Urothelium cell line (cell line): ENCODE measurements around the gene LRRC4C.
"Not testable (repeated sequence)": the region's sequence is repeated elsewhere in the genome, so short reads cannot be mapped to it uniquely, and the experiment has no call there.

ENCODE experiments used
- DNase-seq: peaks from one replicate; pipeline ENCODE4 v3.0.0; 2011; ENCODE audit warnings: low spot score, mixed read lengths
- FAIRE-seq: peaks from 2 replicates; lab custom pipeline; 2011; peaks lifted over from hg19 to GRCh38; lab: Jason Lieb, UNC

The LRRC4C gene

DNA sequence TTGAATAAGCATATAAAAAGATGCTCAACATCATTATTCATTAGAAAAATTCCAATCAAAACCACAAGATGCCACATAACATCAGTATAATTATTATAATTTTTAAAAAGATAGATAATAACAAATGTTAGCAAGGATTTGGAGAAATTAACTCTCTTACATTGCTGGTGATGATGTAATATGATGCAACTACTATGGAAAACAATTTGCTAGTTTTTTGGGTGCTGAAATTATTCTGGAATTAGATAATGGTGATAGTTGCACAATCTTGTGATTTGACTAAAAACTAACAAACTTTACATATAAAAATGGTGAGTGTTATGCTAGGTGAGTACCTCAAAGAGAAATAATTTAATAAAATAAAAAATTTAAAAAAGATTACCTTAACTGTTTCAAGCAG, 412.2 kb downstream of the LRRC4C start:
- no peak for DNase-seq

GRCh38 chr11:41045266-41045665, 414.2 kb downstream of the LRRC4C start:
- DNase-seq (no peak), FAIRE-seq (no peak)

More for the DNA sequence above, 412.2 kb downstream of the LRRC4C start:
- no peak for FAIRE-seq

- DNase-seq (no peak), FAIRE-seq (no peak)
Observed at GRCh38 chr11:41044747-41045146, 414.7 kb downstream of the LRRC4C start.

DNA sequence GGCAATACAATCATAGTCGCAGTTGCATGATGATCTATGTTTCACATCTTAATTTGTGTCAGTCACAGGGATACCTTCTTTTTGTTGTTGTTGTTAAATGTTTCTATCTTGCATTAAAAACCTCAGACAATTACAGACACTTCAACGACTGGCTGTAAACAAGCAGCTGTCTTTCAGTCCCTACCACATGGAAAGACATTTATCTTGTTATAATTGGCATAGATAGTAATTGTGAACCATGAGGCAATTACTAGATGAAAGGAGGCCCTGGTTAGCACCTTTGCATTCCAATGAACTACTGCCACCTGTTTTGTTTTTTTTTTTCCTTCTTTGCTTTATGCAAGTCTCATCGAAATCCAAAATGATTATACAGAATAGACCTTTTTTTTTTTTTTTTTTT, 416.8 kb downstream of the LRRC4C start:
- DNase-seq = no peak

DNA sequence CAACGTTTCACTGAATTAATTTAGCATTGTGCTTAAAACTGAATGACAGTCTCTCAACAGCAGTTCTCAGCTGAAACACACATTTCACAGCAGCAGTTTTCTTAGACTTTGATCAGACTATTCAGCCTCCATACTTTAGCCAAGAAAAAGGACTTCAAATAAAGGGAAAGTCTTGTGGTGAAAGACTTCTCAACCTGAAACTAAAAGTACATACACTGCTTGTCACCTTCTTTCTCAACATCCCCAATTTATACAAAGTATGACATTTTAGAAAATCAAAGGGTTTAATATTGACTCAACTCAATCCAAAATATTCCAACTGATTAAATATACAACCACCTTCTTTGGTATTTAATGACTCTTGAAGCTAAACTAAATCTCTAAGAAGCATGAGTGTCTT, 419.0 kb downstream of the LRRC4C start:
- DNase-seq = no peak
- no peak for FAIRE-seq

More for the DNA sequence above, 416.8 kb downstream of the LRRC4C start:
- FAIRE-seq = no peak

- FAIRE-seq (no peak), DNase-seq (no peak)
Observed at GRCh38 chr11:41039592-41039991, 419.9 kb downstream of the LRRC4C start.

GRCh38 chr11:41031551-41032060, 427.8 kb downstream of the LRRC4C start:
- DNase-seq = no peak
- FAIRE-seq = no peak

- no peak for FAIRE-seq
- DNase-seq = no peak
Observed at GRCh38 chr11:41020259-41020658, 439.2 kb downstream of the LRRC4C start.

GRCh38 chr11:41019666-41020065, 439.8 kb downstream of the LRRC4C start:
- DNase-seq, FAIRE-seq: not testable (repeated sequence)

- FAIRE-seq (no peak), DNase-seq (no peak)
Observed at GRCh38 chr11:41018224-41018623, 441.2 kb downstream of the LRRC4C start.

GRCh38 chr11:41010361-41011050, 448.9 kb downstream of the LRRC4C start:
- DNase-seq (no peak), FAIRE-seq (no peak)

GRCh38 chr11:41005986-41006385, 453.5 kb downstream of the LRRC4C start:
- FAIRE-seq (no peak), DNase-seq (no peak)

DNA sequence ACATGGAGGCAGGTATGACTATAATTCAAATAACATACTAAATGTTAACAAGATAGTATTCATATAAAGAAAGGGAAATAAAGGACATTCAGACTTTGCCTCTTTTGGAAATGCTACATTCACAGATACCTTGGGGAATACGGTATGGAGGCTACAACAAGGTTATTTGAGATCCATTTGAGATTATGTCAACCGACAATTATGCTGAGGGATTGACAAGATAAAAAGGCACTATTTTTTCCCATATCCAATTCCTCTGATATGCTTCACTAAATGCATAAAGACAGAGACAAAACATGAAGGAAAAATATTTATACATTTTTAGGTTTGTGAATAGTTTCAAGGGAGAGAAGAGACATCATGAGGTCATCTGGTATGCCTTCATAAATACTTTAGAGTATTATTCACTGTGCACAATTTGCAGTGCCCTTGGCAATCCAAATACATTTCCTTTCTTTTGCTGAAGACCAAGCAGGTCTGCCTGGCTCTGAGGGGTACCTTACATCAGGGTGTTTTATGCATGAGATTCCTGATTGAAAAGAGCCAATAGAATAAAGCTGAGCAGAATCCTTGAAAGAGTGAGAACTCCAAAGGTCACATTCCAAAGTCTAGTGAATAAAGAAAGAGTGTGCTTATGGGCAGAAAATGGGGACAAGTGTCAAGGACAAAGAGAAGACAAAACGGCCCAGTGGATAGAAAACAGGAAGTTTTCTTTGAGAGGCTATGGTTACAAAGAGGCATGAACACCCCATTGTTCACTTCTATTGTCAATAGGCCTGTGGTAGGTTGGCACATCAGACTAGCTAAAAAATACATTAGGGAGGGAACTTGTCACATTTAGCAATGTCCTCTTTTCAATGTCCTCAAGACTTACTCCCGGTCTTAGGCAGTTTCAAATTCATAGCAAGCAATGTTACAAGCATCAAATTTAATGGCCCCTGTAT, 455.8 kb downstream of the LRRC4C start:
- FAIRE-seq (no peak), DNase-seq (peak; percentile 12)

GRCh38 chr11:40998920-40999319, 460.5 kb downstream of the LRRC4C start:
- DNase-seq (no peak), FAIRE-seq (no peak)

DNA sequence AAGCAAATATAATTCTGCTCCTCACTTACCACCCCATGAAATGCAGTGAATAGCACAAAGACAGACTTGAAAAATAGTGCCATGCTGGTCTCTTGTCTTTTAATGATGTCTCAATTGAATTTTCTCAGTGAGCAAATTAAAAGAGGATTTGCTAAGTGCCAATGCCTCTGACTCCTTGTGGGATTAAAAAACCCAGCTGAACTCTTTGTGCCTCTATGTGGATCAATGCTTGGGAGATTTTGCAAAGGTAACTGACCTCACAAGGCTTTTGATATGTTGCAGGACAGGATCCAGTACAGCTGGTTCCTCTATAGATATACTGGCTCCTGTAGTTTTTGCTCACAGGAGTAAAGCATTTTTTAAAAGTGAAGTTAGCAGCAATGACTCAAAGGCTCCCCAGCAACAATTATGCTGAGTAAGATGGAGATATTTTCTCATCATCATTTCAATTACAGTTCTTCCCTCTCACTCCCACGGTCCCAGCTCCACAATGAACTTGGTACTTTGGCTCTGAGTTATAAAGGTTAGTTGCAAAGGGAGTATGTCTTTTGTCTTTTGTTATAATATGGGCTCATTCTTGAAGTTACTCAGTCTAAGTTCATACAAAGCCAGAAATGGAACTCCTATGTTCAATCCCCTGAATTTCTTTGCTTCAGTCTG, 471.5 kb downstream of the LRRC4C start:
- FAIRE-seq (no peak), DNase-seq (no peak)

- FAIRE-seq = no peak
- no peak for DNase-seq
Observed at GRCh38 chr11:40986320-40986719, 473.1 kb downstream of the LRRC4C start.

GRCh38 chr11:40975076-40975475, 484.4 kb downstream of the LRRC4C start:
- DNase-seq (no peak), FAIRE-seq (no peak)

GRCh38 chr11:40974186-40974795, 485.2 kb downstream of the LRRC4C start:
- no peak for DNase-seq
- FAIRE-seq = no peak

GRCh38 chr11:40958707-40959106, 500.7 kb downstream of the LRRC4C start:
- DNase-seq = no peak
- FAIRE-seq = no peak

- DNase-seq (no peak), FAIRE-seq (no peak)
Observed at GRCh38 chr11:40952479-40952878, 507.0 kb downstream of the LRRC4C start.

- no peak for FAIRE-seq
Observed at GRCh38 chr11:40938002-40938401, 521.5 kb downstream of the LRRC4C start.

More at GRCh38 chr11:40938002-40938401, 521.5 kb downstream of the LRRC4C start:
- no peak for DNase-seq
